ENCODE results near the gene EID1. TPM values are rescaled to one million over a fixed set of nuclear protein-coding genes. Genes with fewer than 3 reads are reported as not detected.

EID1 gene
- total RNA-seq, 4 donors from 2014 or later = 329 to 383 (median 335) TPM

- TF ChIP-seq EP300 (IDR thresholded peaks at IDR 0.05) (no peak), POLR2A (IDR thresholded peaks at IDR 0.05) (no peak), CTCF (IDR thresholded peaks at IDR 0.05) (no peak), POLR2AphosphoS5 (IDR thresholded peaks at IDR 0.05) (no peak)
- H3K27ac ChIP-seq = peak overlapping the region in 2 of 4 donors; percentile 24 to 45
- H3K36me3 ChIP-seq = no peaks in the 10 kb centered on the region
- peaks cover 0 to 24% (median 4%) of the 10 kb centered on the region in 3 donors for H3K4me1 ChIP-seq
- no peaks in the 10 kb centered on the region for H3K9me3 ChIP-seq
- no peak overlapping the region for H3K4me3 ChIP-seq
- H3K27me3 ChIP-seq = no peaks in the 10 kb centered on the region
- peak; percentile 61 for ATAC-seq
These were observed 9.9 kb upstream of the EID1 start for GRCh38 chr15:48868023-48868422.

- 58 to 68% methylated on average over 2 of the region's 2 CpGs for WGBS, 2 donors (ENCODE audit: low coverage in 1 of 2)
- H3K4me3 ChIP-seq = no peak overlapping the region
These were observed 9.4 kb upstream of the EID1 start for GRCh38 chr15:48868536-48868935.

DNA sequence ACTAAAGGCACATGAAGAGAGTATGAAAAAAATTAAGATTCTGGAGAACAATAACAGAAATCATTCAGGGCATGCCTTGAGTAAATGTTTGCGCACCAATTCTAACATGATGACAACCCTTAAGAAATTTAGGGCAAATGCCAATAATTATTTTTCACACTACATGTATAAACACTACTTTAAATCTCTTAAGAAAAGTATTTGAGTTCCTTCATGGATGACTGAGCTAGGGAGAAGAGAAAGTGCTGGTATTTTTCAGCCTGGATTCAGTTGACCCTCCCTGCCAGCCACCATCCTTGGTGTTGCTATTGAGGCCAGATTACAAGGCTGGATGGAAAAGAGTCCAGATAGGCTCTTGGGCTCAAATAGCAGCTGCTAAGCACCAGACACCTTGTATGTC is 8.0 kb upstream of the EID1 start:
- Histone ChIP-seq H3K4me1 (peaks cover 0 to 23% (median 4%) of the 10 kb centered on the region in 3 donors), H3K4me3 (no peak overlapping the region), H3K9me3 (no peaks in the 10 kb centered on the region), H3K36me3 (no peaks in the 10 kb centered on the region), H3K27me3 (peaks cover 4% of the 10 kb centered on the region), H3K27ac (no peak overlapping the region)
- no peak for ATAC-seq
- WGBS, 2 donors (ENCODE audit: low coverage in 1 of 2) = 83 to 100% methylated on average over 1 of the region's 1 CpG
- TF ChIP-seq CTCF (IDR thresholded peaks at IDR 0.05) (no peak), POLR2AphosphoS5 (IDR thresholded peaks at IDR 0.05) (no peak), POLR2A (IDR thresholded peaks at IDR 0.05) (no peak), EP300 (IDR thresholded peaks at IDR 0.05) (no peak)

More at GRCh38 chr15:48868536-48868935, 9.4 kb upstream of the EID1 start:
- H3K36me3 ChIP-seq = no peaks in the 10 kb centered on the region
- H3K4me1 ChIP-seq = peaks cover 0 to 24% (median 4%) of the 10 kb centered on the region in 3 donors
- peak; percentile 79 for ATAC-seq
- H3K9me3 ChIP-seq = no peaks in the 10 kb centered on the region
- TF ChIP-seq POLR2AphosphoS5 (IDR thresholded peaks at IDR 0.05) (peak; percentile 18), CTCF (IDR thresholded peaks at IDR 0.05) (no peak)
- peaks cover 3% of the 10 kb centered on the region for H3K27me3 ChIP-seq
- peak overlapping the region in 3 of 4 donors; percentile 18 to 45 (median 24) for H3K27ac ChIP-seq

DNA sequence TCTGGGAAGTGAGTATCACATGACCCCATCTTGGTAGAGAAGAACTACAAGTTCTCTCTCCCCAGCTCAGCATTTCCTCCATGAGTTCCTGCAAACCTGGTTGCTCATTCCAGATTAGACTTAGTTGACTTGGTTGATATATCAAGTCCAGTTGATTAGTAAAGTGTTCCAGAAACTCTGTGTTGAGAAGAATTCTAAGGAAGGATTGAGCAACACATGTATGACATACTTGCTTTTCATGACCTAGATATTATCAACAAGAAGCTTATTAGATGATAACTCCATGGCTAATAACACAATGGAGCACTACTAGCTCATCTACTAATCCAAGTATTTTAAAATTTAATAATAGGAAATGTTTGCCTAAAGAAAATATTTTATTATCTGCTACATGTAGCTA is 6.4 kb upstream of the EID1 start:
- Histone ChIP-seq H3K36me3 (no peaks in the 10 kb centered on the region), H3K4me3 (no peak overlapping the region), H3K4me1 (peaks cover 0 to 7% (median 0%) of the 10 kb centered on the region in 3 donors), H3K27ac (no peak overlapping the region), H3K9me3 (no peaks in the 10 kb centered on the region), H3K27me3 (peaks cover 4% of the 10 kb centered on the region)
- no peak for TF ChIP-seq POLR2A (IDR thresholded peaks at IDR 0.05)
- TF ChIP-seq CTCF (IDR thresholded peaks at IDR 0.05) = no peak
- TF ChIP-seq EP300 (IDR thresholded peaks at IDR 0.05) = no peak
- TF ChIP-seq POLR2AphosphoS5 (IDR thresholded peaks at IDR 0.05) = no peak
- peak; percentile 26 for ATAC-seq

DNA sequence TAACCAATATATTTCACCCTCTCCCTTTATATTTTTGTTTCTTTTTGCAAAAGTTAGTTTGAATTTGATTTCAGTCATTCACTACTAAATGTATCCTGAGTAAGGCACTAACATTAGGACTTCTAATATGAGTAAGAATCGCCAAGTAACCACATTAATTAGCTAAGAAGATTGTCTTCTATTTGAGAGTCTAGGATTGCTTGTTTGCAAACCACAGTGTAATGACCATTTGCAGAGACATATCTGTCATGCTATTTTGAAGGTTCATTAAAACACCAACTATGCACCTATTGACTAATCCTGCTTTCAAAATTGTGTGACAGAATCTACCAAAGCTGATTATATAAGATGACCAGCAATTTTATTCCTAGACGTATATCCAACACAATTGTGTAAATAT is 5.3 kb upstream of the EID1 start:
- Histone ChIP-seq H3K27me3 (peaks cover 4% of the 10 kb centered on the region), H3K4me3 (no peak overlapping the region), H3K27ac (no peak overlapping the region), H3K36me3 (no peaks in the 10 kb centered on the region), H3K4me1 (peaks cover 0 to 5% (median 0%) of the 10 kb centered on the region in 3 donors), H3K9me3 (no peaks in the 10 kb centered on the region)
- no peak for ATAC-seq
- no peak for TF ChIP-seq CTCF (IDR thresholded peaks at IDR 0.05)
- TF ChIP-seq EP300 (IDR thresholded peaks at IDR 0.05) = no peak
- TF ChIP-seq POLR2AphosphoS5 (IDR thresholded peaks at IDR 0.05) = no peak
- TF ChIP-seq POLR2A (IDR thresholded peaks at IDR 0.05) = no peak
- 85 to 88% methylated on average over 2 of the region's 2 CpGs for WGBS, 2 donors (ENCODE audit: low coverage in 1 of 2)

All from gastroesophageal sphincter (tissue), 4 donors.